Small intestine (tissue), 7 donors: Measurements from ENCODE around the gene KLHL5. TPM values are rescaled to one million over a fixed set of nuclear protein-coding genes. Genes with fewer than 3 reads are reported as not detected.
"Not testable (repeated sequence)": the region's sequence is repeated elsewhere in the genome, so short reads cannot be mapped to it uniquely, and the experiment has no call there.

Experiments
- DNase-seq, 2 donors: peaks; one replicate each; pipeline versions ENCODE4 v3.0.0 to v3.0.0-alpha.2; 2013
- FAIRE-seq: peaks from 2 replicates; lab custom pipeline; 2012; peaks lifted over from hg19 to GRCh38; lab: Jason Lieb, UNC
- H3K27ac ChIP-seq, 3 donors: one replicate each; pipeline ENCODE4 v1.5.1; 2013; ENCODE audit warnings: low read length in 2 of 3, mild to moderate bottlenecking in 2 of 3, control low read depth in 1 of 3, inconsistent platforms in 1 of 3, low read depth in 1 of 3, moderate library complexity in 1 of 3
- H3K27me3 ChIP-seq, 3 donors: one replicate each; pipeline ENCODE4 v1.6.1; 2013; ENCODE audit warnings: low read length in 3 of 3, inconsistent platforms in 1 of 3; ENCODE audit not compliant: control insufficient read depth in 3 of 3, insufficient read depth in 3 of 3
- H3K36me3 ChIP-seq, 3 donors: one replicate each; pipeline ENCODE4 v1.6.1; 2013; ENCODE audit warnings: low read length in 3 of 3, inconsistent platforms in 1 of 3, low read depth in 1 of 3, mild to moderate bottlenecking in 1 of 3, moderate library complexity in 1 of 3; ENCODE audit not compliant: control insufficient read depth in 3 of 3, insufficient read depth in 2 of 3
- H3K4me1 ChIP-seq, 3 donors: one replicate each; pipeline ENCODE4 v1.6.1; 2013; ENCODE audit warnings: low read length in 2 of 3, inconsistent platforms in 1 of 3, low read depth in 1 of 3, mild to moderate bottlenecking in 1 of 3, moderate library complexity in 1 of 3; ENCODE audit not compliant: control insufficient read depth in 3 of 3, insufficient read depth in 2 of 3
- H3K4me3 ChIP-seq, 3 donors: one replicate each; pipeline ENCODE4 v1.5.1; 2013; ENCODE audit warnings: low read length in 3 of 3, control low read depth in 1 of 3, inconsistent platforms in 1 of 3, low read depth in 1 of 3, mild to moderate bottlenecking in 1 of 3, moderate library complexity in 1 of 3
- H3K9me3 ChIP-seq, 2 donors: one replicate each; pipeline ENCODE4 v1.6.1; 2013; ENCODE audit warnings: low read depth in 1 of 2, low read length in 1 of 2; ENCODE audit not compliant: control insufficient read depth in 2 of 2, insufficient read depth in 1 of 2
- WGBS, 3 donors: extraction: QIAGEN DNeasy Blood & Tissue Kit; methylation state at CpG; one replicate each; pipeline ENCODE4 v1.1.7; 2013; 5-methylcytosine and 5-hydroxymethylcytosine counted together
- polyA plus RNA-seq, 4 donors: library from polyadenylated mRNA; stranded (reverse) in 3 of 4; unstranded in 1 of 4; fragments of 200-250 nt in 3 of 4; fragments of 120-200 nt in 1 of 4; gene quantifications; one replicate each; pipeline versions ENCODE4 v1.2.1 to v1.2.3, GENCODE V29; 2013
- donor health status: healthy with polysubstance abuse.
- donor health status: control.
- donor health status: control.
- donor health status: Bipolar disorder and iron deficiency.
- donor health status: healthy.

Gene KLHL5
- polyA plus RNA-seq, 4 donors: 4.5 to 18.9 (median 9.3) TPM

DNA sequence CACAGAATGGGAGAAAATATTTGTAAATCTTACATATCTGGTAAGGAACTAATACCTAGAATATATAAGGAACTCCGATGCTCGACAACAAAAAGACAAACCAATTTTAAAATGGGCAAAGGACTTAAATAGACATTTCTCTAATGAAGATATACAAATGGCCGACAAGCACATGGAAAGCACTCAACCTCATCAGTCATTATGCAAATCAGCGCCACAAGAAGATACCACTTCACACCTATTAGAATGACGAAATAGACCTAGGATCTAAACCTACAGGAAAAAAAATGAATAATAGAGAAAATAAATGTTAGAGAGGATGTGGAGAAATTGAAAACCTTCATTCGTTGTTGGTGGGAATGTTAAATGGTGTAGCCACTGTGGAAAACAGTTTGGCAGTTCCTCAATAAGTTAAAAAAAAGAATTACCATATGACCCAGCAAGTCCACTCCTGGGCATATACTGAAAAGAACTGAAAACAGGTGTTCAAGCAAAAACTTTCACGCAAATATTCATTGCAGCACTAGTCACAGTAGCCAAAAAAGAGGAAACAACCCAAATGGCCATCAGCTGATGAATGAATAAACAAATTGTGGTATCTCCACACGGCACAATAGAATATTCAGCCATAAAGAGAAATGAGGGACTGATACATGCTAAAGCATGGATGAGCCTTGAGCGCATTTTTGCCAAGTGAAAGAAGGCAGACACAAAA is 63.0 kb downstream of the KLHL5 start:
- H3K36me3 ChIP-seq: peaks cover 0 to 2% (median 0%) of the 10 kb centered on the region in 3 donors
- FAIRE-seq (no peak), DNase-seq (no peak)
- WGBS, 3 donors: 92 to 96% (median 93%) methylated on average over 9 of the region's 9 CpGs
- H3K27ac ChIP-seq: no peak overlapping the region
- H3K4me1 ChIP-seq: no peaks in the 10 kb centered on the region
- no peaks in the 10 kb centered on the region for H3K27me3 ChIP-seq
- H3K4me3 ChIP-seq: no peak overlapping the region
- H3K9me3 ChIP-seq: no peaks in the 10 kb centered on the region

GRCh38 chr4:39125600-39125985 is 63.6 kb downstream of the KLHL5 start:
- H3K27ac ChIP-seq: no peak overlapping the region
- H3K27me3 ChIP-seq: no peaks in the 10 kb centered on the region
- no peak overlapping the region for H3K4me3 ChIP-seq
- no peaks in the 10 kb centered on the region for H3K9me3 ChIP-seq
- WGBS, 3 donors: 89 to 95% (median 93%) methylated on average over 3 of the region's 3 CpGs
- FAIRE-seq (no peak), DNase-seq (no peak)
- H3K4me1 ChIP-seq: no peaks in the 10 kb centered on the region
- peaks cover 0 to 2% (median 0%) of the 10 kb centered on the region in 3 donors for H3K36me3 ChIP-seq

DNA sequence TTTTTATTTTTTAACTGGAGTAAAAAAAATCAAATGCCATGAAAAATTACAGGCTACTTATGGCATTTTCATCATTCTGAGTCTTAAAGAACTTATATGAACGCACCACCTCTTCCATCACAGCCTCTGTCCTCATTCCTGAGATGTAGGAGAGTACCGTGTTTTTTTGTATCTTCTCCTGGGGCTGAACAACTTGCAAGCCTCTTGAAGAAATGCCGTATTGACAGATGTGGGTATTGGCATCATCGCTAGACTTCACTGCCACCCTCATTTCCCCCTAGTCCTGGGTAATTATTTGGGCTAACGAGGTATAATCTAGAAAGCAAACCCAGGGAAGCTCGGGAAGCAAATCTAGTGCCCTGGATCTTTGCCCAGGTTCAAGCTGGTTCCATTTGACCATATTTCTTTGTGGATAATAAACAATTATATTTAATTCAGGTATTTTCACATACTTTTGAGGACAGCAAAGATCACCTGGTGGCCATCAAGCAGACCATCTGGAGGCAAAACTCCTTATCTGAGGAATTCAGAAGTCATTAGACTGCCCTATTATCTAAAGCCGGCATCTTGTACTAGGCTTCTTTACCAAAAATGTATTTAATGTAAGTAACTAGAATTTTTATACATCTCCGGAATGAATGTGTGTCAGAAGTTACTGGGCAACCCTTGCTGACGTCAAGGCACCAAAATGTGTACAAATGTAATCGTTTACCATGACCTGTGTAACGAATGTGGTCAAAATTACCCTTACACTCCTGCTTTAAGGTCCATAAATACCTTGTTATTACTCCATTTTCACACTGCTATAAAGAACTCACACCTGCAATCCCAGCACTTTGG is 64.4 kb downstream of the KLHL5 start:
- FAIRE-seq (no peak), DNase-seq (no peak)
- Histone ChIP-seq H3K4me3 (no peak overlapping the region), H3K4me1 (no peaks in the 10 kb centered on the region), H3K27ac (no peak overlapping the region), H3K9me3 (no peaks in the 10 kb centered on the region), H3K27me3 (no peaks in the 10 kb centered on the region), H3K36me3 (no peaks in the 10 kb centered on the region)
- 88 to 91% (median 90%) methylated on average over 11 of the region's 11 CpGs for WGBS, 3 donors

- Histone ChIP-seq H3K36me3 (no peaks in the 10 kb centered on the region), H3K4me3 (no peak overlapping the region), H3K27ac (no peak overlapping the region), H3K27me3 (no peaks in the 10 kb centered on the region), H3K9me3 (no peaks in the 10 kb centered on the region), H3K4me1 (peaks cover 0 to 8% (median 0%) of the 10 kb centered on the region in 3 donors)
- FAIRE-seq: no peak
- 97 to 99% (median 99%) methylated on average over 3 of the region's 3 CpGs for WGBS, 3 donors
- no peak for DNase-seq
These were observed 71.6 kb downstream of the KLHL5 start for GRCh38 chr4:39133623-39134022.

- DNase-seq (peak in 1 of 2 donors; percentile 9), FAIRE-seq (no peak)
- H3K27ac ChIP-seq: peak overlapping the region in 1 of 3 donors; percentile 49
These were observed 72.8 kb downstream of the KLHL5 start for GRCh38 chr4:39134683-39135306.

DNA sequence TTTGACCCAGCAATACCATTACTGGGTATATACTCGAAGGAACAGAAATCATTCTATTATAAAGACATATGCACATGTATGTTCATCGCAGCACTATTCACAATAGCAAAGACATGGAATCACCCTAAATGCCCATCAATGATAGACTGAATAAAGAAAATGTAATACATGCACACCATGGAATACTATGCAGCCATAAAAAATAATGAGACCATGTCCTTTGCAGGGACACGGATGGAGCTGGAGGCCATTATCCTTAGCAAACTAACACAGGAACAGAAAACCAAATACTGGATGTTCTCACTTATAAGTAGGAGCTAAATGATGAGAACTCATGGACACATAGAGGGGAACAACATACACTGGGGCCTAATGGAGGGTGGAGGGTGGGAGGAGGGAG is 76.2 kb downstream of the KLHL5 start:
- not testable (repeated sequence) for H3K27ac ChIP-seq, FAIRE-seq, H3K36me3 ChIP-seq, H3K9me3 ChIP-seq, DNase-seq, H3K4me3 ChIP-seq, H3K27me3 ChIP-seq, H3K4me1 ChIP-seq
- 66 to 88% (median 85%) methylated on average over 3 of the region's 3 CpGs for WGBS, 3 donors

More at GRCh38 chr4:39134683-39135306, 72.8 kb downstream of the KLHL5 start:
- Histone ChIP-seq H3K4me3 (no peak overlapping the region), H3K4me1 (peaks cover 0 to 8% (median 0%) of the 10 kb centered on the region in 3 donors), H3K36me3 (no peaks in the 10 kb centered on the region), H3K9me3 (no peaks in the 10 kb centered on the region), H3K27me3 (no peaks in the 10 kb centered on the region)
- 23 to 49% (median 40%) methylated on average over 2 of the region's 2 CpGs for WGBS, 3 donors

- WGBS, 3 donors: 76 to 85% (median 76%) methylated on average over 1 of the region's 1 CpG
- Histone ChIP-seq H3K27me3 (no peaks in the 10 kb centered on the region), H3K27ac (no peak overlapping the region), H3K4me1 (no peaks in the 10 kb centered on the region), H3K36me3 (no peaks in the 10 kb centered on the region), H3K4me3 (no peak overlapping the region), H3K9me3 (no peaks in the 10 kb centered on the region)
- DNase-seq: no peak
- FAIRE-seq: no peak
These were observed 84.2 kb downstream of the KLHL5 start for GRCh38 chr4:39146211-39146610.

DNA sequence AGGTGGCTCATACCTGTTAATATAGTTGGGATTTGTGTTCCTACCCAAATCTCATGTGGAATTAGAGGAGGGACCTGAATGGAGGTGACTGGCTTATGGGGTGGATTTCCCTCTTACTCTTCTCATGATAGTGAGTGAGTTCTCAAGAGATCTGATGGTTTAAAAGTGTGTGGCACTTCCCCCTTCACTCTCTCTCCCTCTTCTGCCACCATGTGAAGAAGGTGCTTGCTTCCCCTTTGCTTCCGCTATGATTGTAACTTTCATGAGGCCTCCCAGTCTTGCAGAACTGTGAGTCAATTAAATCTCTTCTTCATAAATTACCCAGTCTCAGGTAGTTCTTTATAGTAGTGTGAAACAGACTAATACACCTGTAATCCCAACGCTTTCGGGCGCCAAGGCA is 92.0 kb downstream of the KLHL5 start:
- WGBS, 3 donors: 94 to 98% (median 95%) methylated on average over 4 of the region's 4 CpGs
- Histone ChIP-seq H3K36me3 (no peaks in the 10 kb centered on the region), H3K27ac (no peak overlapping the region), H3K9me3 (no peaks in the 10 kb centered on the region), H3K27me3 (no peaks in the 10 kb centered on the region), H3K4me1 (no peaks in the 10 kb centered on the region), H3K4me3 (no peak overlapping the region)
- FAIRE-seq (no peak), DNase-seq (no peak)
